Mammary epithelial cell (primary cell): ENCODE results near the gene ACSS1.

Experiments
- EZH2 ChIP-seq: IDR thresholded peaks from 2 replicates; pipeline ENCODE4 v1.6.1; 2012; ENCODE audit warnings: low read length, inconsistent platforms, borderline replicate concordance
- TF ChIP-seq, protein P1 (sequence below), 2 donors: IDR thresholded peaks in 1 of 2; conservative IDR thresholded peaks in 1 of 2; 2 replicates each; pipeline ENCODE4 v1.5.1; 2011 to 2012; ENCODE audit warnings: inconsistent platforms in 2 of 2, low read length in 2 of 2, mild to moderate bottlenecking in 2 of 2, control low read depth in 1 of 2, low read depth in 1 of 2; ENCODE audit not compliant: insufficient read depth in 1 of 2; ENCODE audit errors: extremely low read depth in 1 of 2

GRCh38 chr20:25011831-25012241 lies 46.1 kb downstream of the ACSS1 start:
- no peak for TF ChIP-seq EZH2
- TF ChIP-seq, protein P1, sequence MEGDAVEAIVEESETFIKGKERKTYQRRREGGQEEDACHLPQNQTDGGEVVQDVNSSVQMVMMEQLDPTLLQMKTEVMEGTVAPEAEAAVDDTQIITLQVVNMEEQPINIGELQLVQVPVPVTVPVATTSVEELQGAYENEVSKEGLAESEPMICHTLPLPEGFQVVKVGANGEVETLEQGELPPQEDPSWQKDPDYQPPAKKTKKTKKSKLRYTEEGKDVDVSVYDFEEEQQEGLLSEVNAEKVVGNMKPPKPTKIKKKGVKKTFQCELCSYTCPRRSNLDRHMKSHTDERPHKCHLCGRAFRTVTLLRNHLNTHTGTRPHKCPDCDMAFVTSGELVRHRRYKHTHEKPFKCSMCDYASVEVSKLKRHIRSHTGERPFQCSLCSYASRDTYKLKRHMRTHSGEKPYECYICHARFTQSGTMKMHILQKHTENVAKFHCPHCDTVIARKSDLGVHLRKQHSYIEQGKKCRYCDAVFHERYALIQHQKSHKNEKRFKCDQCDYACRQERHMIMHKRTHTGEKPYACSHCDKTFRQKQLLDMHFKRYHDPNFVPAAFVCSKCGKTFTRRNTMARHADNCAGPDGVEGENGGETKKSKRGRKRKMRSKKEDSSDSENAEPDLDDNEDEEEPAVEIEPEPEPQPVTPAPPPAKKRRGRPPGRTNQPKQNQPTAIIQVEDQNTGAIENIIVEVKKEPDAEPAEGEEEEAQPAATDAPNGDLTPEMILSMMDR (conservative IDR thresholded peaks at IDR 0.05 in 1 of 2, IDR thresholded peaks at IDR 0.05 in 1 of 2; ENCODE audit: extremely low read depth in 1 of 2, insufficient read depth in 1 of 2, low read depth in 1 of 2, low read length in 2 of 2): no peak
